BJ (cell line): ENCODE measurements around the gene SBSN. TPM values are rescaled to one million over a fixed set of nuclear protein-coding genes. Genes with fewer than 3 reads are reported as not detected.

ENCODE experiments used
- CTCF ChIA-PET: fragments of 350-600 bp; formaldehyde crosslinking; extraction: SDS; loops from one replicate; lab custom pipeline; 2021; ENCODE audit warnings: antibody characterized with exemption, inconsistent platforms; lab: Yijun Ruan, JAX
- POLR2A ChIA-PET: fragments of 300-600 bp; sonication (Branson Sonifier 250); formaldehyde crosslinking; extraction: SDS; loops from one replicate; lab custom pipeline; 2021; ENCODE audit warnings: antibody characterized with exemption; lab: Charles Lee
- DNase-seq: peaks from one replicate; pipeline ENCODE4 v3.0.0-alpha.2; 2011; ENCODE audit warnings: low read depth
- H3K27me3 ChIP-seq: 2 replicates; pipeline ENCODE4 v1.6.0; 2011; ENCODE audit warnings: low read length; ENCODE audit not compliant: control insufficient read depth, insufficient read depth
- H3K36me3 ChIP-seq: 2 replicates; pipeline ENCODE4 v1.5.1; 2011; ENCODE audit warnings: low read length; ENCODE audit not compliant: control insufficient read depth, insufficient read depth
- H3K4me3 ChIP-seq: 2 replicates; pipeline ENCODE4 v1.5.1; 2011; ENCODE audit warnings: low read depth, mild to moderate bottlenecking, control low read depth, low read length
- polyA plus RNA-seq: library from polyadenylated mRNA; depleted of rRNA; stranded (reverse); fragments of >200 nt; gene quantifications from 2 replicates; pipeline ENCODE4 v1.2.3, GENCODE V29; 2011
- TF ChIP-seq, protein P1 (sequence below): IDR thresholded peaks from 2 replicates; pipeline ENCODE4 v1.5.1; 2011; ENCODE audit warnings: low read depth, mild to moderate bottlenecking, control low read depth, inconsistent platforms, low read length, moderate library complexity; ENCODE audit not compliant: insufficient read depth

SBSN gene
- polyA plus RNA-seq, 1 experiment: 1.6 TPM

DNA sequence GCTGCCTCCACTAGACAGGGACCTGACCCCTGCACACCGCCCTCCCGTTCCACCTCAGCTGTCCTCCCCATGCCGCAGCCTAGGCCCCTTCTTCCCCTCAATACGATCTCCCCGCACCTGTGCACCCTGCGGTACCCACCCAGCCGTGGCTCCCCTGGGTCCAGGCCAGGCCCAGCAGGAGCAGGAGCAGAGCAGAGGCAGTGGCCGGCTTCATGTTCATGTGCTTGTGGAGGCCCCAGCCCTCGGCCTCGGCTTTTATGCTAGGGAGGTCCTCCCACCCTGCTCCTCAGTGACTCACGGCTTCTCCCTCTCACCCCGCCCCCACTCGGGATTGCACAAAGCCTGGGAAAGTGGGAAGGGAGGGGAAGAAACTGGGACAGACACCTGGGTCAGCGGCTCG is 26.4 kb downstream of the SBSN start:
- ChIA-PET POLR2A (no interaction called here), CTCF (interaction anchor here (2.7 kb wide), 1 partner anchor 8 kb away, joined by 11 read pairs; no protein-coding TSS in a partner anchor)
- DNase-seq: no peak
- Histone ChIP-seq H3K4me3 (no peak overlapping the region), H3K36me3 (no peaks in the 10 kb centered on the region), H3K27me3 (peaks cover 3% of the 10 kb centered on the region; the same call in 1 of the 2 replicates)
- TF ChIP-seq, protein P1, sequence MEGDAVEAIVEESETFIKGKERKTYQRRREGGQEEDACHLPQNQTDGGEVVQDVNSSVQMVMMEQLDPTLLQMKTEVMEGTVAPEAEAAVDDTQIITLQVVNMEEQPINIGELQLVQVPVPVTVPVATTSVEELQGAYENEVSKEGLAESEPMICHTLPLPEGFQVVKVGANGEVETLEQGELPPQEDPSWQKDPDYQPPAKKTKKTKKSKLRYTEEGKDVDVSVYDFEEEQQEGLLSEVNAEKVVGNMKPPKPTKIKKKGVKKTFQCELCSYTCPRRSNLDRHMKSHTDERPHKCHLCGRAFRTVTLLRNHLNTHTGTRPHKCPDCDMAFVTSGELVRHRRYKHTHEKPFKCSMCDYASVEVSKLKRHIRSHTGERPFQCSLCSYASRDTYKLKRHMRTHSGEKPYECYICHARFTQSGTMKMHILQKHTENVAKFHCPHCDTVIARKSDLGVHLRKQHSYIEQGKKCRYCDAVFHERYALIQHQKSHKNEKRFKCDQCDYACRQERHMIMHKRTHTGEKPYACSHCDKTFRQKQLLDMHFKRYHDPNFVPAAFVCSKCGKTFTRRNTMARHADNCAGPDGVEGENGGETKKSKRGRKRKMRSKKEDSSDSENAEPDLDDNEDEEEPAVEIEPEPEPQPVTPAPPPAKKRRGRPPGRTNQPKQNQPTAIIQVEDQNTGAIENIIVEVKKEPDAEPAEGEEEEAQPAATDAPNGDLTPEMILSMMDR: no peak

DNA sequence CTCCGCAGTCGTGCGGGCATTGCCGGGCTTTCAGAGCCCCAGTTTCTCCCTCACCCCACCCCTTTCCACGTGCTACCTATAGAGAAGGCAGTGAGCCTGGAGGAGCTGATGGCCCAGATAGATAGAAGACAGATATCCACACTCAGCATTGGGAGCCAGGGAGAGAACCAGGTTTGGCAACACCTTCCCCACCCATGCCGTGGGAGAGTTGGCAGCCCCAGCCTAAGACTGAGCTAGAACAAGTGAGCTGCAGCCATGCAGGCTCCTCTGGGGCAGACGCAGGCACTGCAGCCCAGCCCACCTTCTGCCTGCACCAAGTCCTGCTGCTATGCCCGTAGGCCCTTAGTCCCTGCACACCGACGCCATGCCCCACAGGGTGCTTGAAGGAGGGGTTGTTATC is 27.5 kb downstream of the SBSN start:
- no peak for DNase-seq
- CTCF ChIA-PET: interaction anchor here (2.7 kb wide), 1 partner anchor 10 kb away, joined by 11 read pairs; no protein-coding TSS in a partner anchor
- Histone ChIP-seq H3K36me3 (no peaks in the 10 kb centered on the region), H3K4me3 (no peak overlapping the region), H3K27me3 (peaks cover 3% of the 10 kb centered on the region; the same call in 1 of the 2 replicates)
- POLR2A ChIA-PET: no interaction called here
- TF ChIP-seq, protein P1: no peak

DNA sequence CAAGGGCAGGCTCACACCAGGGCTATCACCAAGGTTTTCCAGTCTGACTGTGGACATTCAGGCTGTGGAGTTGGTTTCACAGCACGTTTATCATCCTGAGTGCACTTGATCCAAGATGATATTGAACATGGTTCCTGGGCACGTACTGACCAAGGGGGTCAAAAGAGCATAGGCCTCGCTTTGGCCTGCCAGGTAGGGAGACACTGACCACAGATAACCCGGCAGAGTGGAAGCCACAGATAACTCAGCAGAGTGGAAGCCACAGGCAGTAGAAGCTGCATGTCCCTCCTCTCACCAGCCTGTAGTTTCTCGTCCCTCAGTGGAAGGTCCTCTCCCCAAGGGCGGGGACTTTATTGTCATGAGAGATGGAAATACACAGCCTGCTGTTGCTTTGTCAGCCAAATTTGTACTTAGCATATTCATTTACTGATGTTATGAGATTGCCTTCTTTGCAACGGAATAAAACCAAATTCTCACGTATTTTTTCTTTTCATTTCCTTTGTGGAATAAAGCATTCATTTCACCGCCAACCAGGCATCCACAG is 29.1 kb downstream of the SBSN start:
- DNase-seq: no peak
- no peaks in the 10 kb centered on the region; the same call in 1 of the 2 replicates for H3K27me3 ChIP-seq
- ChIA-PET POLR2A (no interaction called here), CTCF (interaction anchor here (0.7 kb wide), 1 partner anchor 1083 kb away, joined by 3 read pairs; no protein-coding TSS in a partner anchor)
- no peak overlapping the region for H3K4me3 ChIP-seq
- TF ChIP-seq, protein P1: no peak
- no peaks in the 10 kb centered on the region for H3K36me3 ChIP-seq

DNA sequence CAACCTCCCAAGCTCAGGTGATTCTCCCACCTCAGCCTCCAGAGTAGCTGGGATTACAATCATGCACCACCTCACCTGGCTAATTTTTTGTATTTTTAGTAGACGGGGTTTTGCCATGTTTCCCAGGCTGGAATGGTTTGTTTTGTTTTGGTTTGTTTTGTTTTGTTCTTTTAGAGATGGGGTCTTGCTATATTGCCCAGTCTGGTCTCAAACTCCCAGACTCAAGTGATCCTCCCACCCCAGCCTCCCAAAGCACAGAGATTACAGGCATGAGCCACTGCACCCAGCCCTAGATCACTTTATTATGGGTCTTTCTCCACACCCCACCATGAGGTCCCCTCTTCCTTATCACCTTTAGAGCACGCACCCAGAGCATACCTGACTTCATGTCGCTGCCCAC is 29.9 kb downstream of the SBSN start:
- POLR2A ChIA-PET: interaction anchor here (0.5 kb wide), 1 partner anchor 49 kb away, joined by 20 read pairs; no protein-coding TSS in a partner anchor
- no peak for DNase-seq
- CTCF ChIA-PET: interaction anchor here (1.5 to 4.2 kb wide), 3 partner anchors 11 to 145 kb away, joined by 5 to 48 read pairs (median 8); no protein-coding TSS in a partner anchor
- Histone ChIP-seq H3K4me3 (no peak overlapping the region), H3K36me3 (no peaks in the 10 kb centered on the region), H3K27me3 (no peaks in the 10 kb centered on the region; the same call in 1 of the 2 replicates)
- TF ChIP-seq, protein P1: no peak

DNA sequence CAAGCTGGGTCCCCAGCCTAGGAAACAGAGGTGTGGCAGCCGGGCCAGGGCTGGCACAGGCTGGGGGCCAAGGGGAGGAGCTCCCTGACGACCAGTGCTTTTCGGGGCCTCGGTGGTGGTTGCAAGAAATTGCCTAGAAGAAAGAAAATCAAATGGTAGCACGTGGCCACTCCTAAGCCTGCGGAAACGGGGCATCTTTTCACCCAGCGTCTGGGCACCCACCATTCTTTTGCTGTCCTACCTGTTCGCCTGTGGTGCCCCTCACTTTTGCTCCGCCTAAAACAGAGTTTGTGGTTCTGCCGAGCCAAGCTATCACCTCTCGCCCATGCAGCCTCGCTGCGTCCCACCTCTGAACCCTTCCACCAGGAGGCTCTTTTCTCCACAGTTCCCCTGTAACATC is 30.7 kb downstream of the SBSN start:
- ChIA-PET CTCF (interaction anchor here (0.5 to 4.2 kb wide), 6 partner anchors 10 to 399 kb away, joined by 3 to 48 read pairs (median 4); no protein-coding TSS in a partner anchor), POLR2A (no interaction called here)
- H3K27me3 ChIP-seq: no peaks in the 10 kb centered on the region; the same call in 1 of the 2 replicates
- no peaks in the 10 kb centered on the region for H3K36me3 ChIP-seq
- no peak for DNase-seq
- no peak overlapping the region for H3K4me3 ChIP-seq
- TF ChIP-seq, protein P1: no peak
